ENCODE measurements around the gene MDC1. TPM values are rescaled to one million over a fixed set of nuclear protein-coding genes. Genes with fewer than 3 reads are reported as not detected.
"Not testable (repeated sequence)": the region's sequence is repeated elsewhere in the genome, so short reads cannot be mapped to it uniquely, and the experiment has no call there.

MDC1 gene
- total RNA-seq, 1 experiment from 2014 or later, result 29.1 TPM

DNA sequence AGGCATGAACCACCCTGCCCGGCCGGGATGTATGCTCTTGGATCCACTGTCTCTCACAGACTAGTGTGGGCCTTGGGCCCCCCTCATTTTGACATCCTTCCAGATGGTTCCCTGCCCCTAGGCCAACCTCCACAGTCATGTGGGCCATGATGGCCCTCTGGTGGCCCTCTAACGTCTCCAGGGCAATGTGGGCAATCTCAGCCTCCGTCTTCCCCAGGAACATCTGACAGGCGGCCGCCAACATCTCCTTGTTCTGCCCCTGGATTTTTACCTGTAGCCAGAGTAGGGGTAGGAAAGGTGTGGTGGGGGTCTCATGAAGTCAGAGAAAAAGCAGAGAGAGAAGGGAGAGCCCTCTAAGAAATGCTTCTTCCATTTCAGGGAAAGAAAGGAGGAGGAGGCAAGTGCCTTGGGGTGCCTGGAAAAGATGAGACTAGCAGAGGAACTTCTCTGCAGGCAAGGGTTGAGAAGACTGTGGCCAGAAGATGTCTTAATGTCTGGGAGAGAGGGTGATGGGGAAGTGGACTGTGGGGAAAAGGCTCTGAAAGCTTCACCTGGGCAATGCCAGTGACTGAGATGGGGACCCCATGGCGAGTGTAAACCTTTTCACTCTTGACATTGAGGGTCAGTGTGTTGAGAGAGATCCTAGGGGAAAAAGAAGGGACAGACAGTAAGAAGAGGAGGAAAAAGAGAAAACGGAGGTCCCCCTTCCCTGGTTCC is 24.1 kb upstream of the MDC1 start:
- H3K4me3 ChIP-seq (ENCODE audit: insufficient read depth, low read depth, low read length), result no peak overlapping the region; the same call in 1 of the 2 replicates
- H3K27me3 ChIP-seq (ENCODE audit: control insufficient read depth, insufficient read depth, low read length), result no peaks in the 10 kb centered on the region
- DNase-seq, result no peak
- peaks cover 21% of the 10 kb centered on the region for H3K36me3 ChIP-seq (replicated peaks; ENCODE audit: control insufficient read depth, insufficient read depth, low read length)

DNA sequence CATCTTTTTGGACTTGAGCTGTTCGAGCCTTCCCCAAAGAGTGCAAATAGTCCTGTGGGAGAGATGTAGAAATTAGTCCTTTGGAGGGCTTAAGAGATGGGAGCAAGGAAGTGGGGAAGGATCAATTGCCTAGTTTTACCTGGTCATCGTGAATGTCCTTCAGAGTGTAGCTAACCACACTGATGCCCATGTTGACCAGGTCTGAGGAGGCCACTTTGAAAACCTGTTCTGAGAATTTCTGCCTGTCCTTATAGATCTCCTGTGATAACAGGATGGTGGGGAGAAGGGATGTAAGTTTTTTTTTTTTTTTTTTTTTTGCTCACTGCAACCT is 23.4 kb upstream of the MDC1 start:
- DNase-seq, result no peak
- H3K27me3 ChIP-seq (ENCODE audit: control insufficient read depth, insufficient read depth, low read length), result no peaks in the 10 kb centered on the region
- H3K36me3 ChIP-seq (replicated peaks; ENCODE audit: control insufficient read depth, insufficient read depth, low read length), result peaks cover 26% of the 10 kb centered on the region

DNA sequence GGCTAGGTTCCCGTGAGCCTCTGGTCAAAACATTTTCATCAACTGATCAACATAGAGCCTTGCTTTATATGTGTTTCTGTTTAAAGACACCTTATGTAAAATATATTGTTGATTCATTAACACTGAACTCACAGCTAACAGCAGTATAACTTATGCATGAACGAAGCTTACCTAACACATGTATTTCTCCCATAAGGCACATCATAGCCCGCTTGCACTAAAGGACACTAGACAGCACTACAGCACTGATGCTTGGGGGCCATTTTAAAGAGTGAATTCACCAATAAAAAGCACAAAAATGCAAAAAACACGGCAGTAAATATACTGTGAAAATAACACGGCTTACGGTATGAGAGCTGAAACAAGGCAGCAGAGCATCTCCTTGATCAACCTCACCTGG is 21.5 kb upstream of the MDC1 start:
- no peak for DNase-seq
- H3K27me3 ChIP-seq (ENCODE audit: control insufficient read depth, insufficient read depth, low read length), result no peaks in the 10 kb centered on the region
- no peak overlapping the region for H3K4me3 ChIP-seq (ENCODE audit: insufficient read depth, low read depth, low read length)
- H3K36me3 ChIP-seq (replicated peaks; ENCODE audit: control insufficient read depth, insufficient read depth, low read length), result peaks cover 30% of the 10 kb centered on the region

More for the DNA sequence above, 23.4 kb upstream of the MDC1 start:
- no peak overlapping the region for H3K4me3 ChIP-seq (ENCODE audit: insufficient read depth, low read depth, low read length)

- no peak for DNase-seq
- H3K36me3 ChIP-seq (replicated peaks; ENCODE audit: control insufficient read depth, insufficient read depth, low read length), result peaks cover 27% of the 10 kb centered on the region
- H3K4me3 ChIP-seq (ENCODE audit: insufficient read depth, low read depth, low read length), result no peak overlapping the region
- H3K27me3 ChIP-seq (ENCODE audit: control insufficient read depth, insufficient read depth, low read length), result no peaks in the 10 kb centered on the region
Measured at GRCh38 chr6:30735668-30736314, 18.7 kb upstream of the MDC1 start.

GRCh38 chr6:30732237-30732943 is 15.3 kb upstream of the MDC1 start:
- no peak for DNase-seq

DNA sequence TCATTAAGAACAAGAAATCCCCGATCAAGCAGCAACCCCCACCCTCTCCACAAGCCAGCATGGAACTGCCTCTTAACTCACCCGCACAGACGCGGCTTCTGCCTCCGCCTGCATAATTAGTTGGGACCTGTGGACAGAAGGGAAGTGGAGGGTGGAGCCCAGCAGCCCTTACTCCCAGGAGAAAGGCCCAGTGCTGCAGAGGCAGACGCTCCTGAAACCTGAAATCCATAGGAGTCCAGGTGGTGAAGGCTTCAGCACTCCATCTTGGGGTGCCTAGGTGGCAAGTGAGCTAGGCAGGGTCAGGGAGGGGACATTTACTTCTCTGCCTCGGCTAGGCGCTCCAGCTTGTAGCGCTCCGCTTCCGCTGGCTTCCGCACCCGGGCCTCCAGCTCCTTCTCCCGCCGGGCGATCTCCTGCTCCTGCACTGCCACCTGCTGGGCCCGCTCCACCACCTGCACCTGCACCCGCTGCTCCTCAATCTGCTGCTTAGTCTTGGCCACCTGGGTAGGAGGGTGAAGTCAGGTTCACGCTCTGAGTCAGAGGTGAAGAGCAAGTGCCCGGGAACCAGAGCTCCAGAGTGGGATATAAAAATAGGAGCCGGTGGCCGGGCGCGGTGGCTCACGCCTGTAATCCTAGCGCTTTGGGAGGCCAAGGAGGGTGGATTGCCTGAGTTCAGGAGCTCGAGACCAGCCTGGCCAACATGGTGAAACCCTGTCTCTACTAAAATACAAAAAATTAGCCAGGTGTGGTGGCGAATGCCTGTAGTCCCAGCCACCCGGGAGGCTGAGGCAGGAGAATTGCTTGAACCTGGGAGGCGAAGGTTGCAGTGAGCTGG is 13.7 kb upstream of the MDC1 start:
- peaks cover 26% of the 10 kb centered on the region for H3K36me3 ChIP-seq (replicated peaks; ENCODE audit: control insufficient read depth, insufficient read depth, low read length)
- DNase-seq, result peak; percentile 87
- H3K4me3 ChIP-seq (ENCODE audit: insufficient read depth, low read depth, low read length), result no peak overlapping the region
- no peaks in the 10 kb centered on the region for H3K27me3 ChIP-seq (ENCODE audit: control insufficient read depth, insufficient read depth, low read length)

More at GRCh38 chr6:30732237-30732943, 15.3 kb upstream of the MDC1 start:
- H3K36me3 ChIP-seq (replicated peaks; ENCODE audit: control insufficient read depth, insufficient read depth, low read length), result peaks cover 30% of the 10 kb centered on the region
- no peak overlapping the region for H3K4me3 ChIP-seq (ENCODE audit: insufficient read depth, low read depth, low read length)
- no peaks in the 10 kb centered on the region for H3K27me3 ChIP-seq (ENCODE audit: control insufficient read depth, insufficient read depth, low read length)

- H3K36me3 ChIP-seq (replicated peaks; ENCODE audit: control insufficient read depth, insufficient read depth, low read length), result peaks cover 36% of the 10 kb centered on the region
- H3K27me3 ChIP-seq (ENCODE audit: control insufficient read depth, insufficient read depth, low read length), result no peaks in the 10 kb centered on the region
- no peak overlapping the region for H3K4me3 ChIP-seq (ENCODE audit: insufficient read depth, low read depth, low read length)
- DNase-seq, result peak; percentile 49
Measured at GRCh38 chr6:30727920-30728553, 11.0 kb upstream of the MDC1 start.

GRCh38 chr6:30726506-30727413 is 9.7 kb upstream of the MDC1 start:
- no peak for DNase-seq
- H3K36me3 ChIP-seq (replicated peaks; ENCODE audit: control insufficient read depth, insufficient read depth, low read length), result peaks cover 46% of the 10 kb centered on the region
- no peaks in the 10 kb centered on the region for H3K27me3 ChIP-seq (ENCODE audit: control insufficient read depth, insufficient read depth, low read length)
- no peak overlapping the region for H3K4me3 ChIP-seq (ENCODE audit: insufficient read depth, low read depth, low read length)

DNA sequence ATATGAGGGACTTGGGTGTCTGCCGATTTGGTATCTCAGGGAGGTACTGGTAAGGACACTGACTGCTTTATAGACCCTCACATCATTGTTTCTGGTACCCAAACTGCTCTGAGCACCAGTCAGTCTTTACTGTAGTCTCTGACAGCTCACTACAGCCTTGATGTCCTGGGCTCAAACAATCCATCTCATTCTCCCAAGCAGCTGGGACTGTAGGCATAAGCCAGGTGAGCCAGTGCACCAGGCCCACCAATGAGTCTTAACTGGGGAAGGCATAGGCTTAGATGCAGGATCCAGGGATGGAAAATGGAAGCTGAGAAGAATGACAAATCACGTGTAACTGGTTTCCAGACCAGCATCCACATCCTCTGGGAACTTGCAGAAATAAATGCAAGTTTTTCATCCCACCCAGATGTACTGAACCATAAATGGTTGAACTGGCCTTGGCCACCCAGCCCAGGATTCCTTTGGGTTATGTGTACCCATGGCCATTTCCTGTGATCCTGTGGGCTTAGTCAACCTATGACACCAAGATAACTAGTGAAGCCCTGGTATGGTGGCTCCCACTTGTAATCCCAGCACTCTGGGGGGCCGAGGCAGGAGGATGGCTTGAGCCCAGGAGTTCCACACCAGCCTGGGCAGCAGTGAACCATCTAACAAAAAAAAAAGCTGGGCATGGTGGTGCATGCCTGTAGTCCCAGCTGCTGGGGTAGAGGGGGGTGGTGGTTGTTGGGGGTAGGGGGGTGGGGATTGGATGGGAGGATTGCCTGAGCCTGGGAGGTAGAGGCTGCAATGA is 8.8 kb upstream of the MDC1 start:
- peak; percentile 33 for DNase-seq
- no peak overlapping the region for H3K4me3 ChIP-seq (ENCODE audit: insufficient read depth, low read depth, low read length)
- H3K27me3 ChIP-seq (ENCODE audit: control insufficient read depth, insufficient read depth, low read length), result no peaks in the 10 kb centered on the region
- peaks cover 48% of the 10 kb centered on the region for H3K36me3 ChIP-seq (replicated peaks; ENCODE audit: control insufficient read depth, insufficient read depth, low read length)

DNA sequence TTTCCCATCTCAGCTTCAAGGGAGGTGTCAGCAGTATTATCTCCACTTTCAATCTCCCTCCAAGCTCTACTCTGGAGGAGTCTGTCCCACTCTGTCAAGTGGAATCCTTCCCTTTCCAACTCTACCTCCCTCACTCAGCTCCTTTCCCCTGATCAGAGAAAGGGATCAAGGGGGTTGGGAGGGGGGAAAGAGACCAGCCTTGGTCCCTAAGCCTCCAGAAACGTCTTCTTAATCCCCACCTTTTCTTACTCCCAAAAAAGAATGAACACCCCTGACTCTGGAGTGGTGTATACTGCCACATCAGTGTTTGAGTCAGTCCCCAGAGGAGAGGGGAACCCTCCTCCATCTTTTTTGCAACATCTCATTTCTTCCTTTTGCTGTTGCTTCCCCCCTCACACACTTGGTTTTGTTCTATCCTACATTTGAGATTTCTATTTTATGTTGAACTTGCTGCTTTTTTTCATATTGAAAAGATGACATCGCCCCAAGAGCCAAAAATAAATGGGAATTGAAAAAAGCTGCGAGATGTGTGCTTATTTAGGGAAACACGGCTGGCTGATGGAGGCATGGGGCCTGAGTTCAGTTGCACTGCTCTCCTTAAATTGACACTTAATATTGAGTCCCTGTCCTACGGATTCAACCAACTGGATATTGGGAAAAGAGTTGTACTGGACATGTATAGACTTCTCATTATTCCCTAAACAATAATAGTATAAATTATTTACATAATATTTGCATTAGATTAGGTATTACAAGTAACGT is 8.0 kb upstream of the MDC1 start:
- Histone ChIP-seq H3K27me3 (ENCODE audit: control insufficient read depth, insufficient read depth, low read length) (no peaks in the 10 kb centered on the region), H3K36me3 (replicated peaks; ENCODE audit: control insufficient read depth, insufficient read depth, low read length) (peaks cover 42% of the 10 kb centered on the region), H3K4me3 (ENCODE audit: insufficient read depth, low read depth, low read length) (no peak overlapping the region)
- no peak for DNase-seq

DNA sequence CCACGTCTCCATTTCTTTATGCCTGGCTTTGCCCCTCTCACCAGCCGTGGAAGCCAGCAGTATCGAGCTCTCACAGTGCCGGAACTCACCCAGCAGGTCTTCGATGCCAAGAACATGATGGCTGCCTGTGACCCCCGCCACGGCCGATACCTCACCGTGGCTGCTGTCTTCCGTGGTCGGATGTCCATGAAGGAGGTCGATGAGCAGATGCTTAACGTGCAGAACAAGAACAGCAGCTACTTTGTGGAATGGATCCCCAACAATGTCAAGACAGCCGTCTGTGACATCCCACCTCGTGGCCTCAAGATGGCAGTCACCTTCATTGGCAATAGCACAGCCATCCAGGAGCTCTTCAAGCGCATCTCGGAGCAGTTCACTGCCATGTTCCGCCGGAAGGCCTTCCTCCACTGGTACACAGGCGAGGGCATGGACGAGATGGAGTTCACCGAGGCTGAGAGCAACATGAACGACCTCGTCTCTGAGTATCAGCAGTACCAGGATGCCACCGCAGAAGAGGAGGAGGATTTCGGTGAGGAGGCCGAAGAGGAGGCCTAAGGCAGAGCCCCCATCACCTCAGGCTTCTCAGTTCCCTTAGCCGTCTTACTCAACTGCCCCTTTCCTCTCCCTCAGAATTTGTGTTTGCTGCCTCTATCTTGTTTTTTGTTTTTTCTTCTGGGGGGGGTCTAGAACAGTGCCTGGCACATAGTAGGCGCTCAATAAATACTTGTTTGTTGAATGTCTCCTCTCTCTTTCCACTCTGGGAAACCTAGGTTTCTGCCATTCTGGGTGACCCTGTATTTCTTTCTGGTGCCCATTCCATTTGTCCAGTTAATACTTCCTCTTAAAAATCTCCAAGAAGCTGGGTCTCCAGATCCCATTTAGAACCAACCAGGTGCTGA is 7.0 kb upstream of the MDC1 start:
- H3K4me3 ChIP-seq (ENCODE audit: insufficient read depth, low read depth, low read length); H3K27me3 ChIP-seq (ENCODE audit: control insufficient read depth, insufficient read depth, low read length); DNase-seq: not testable (repeated sequence)
- peaks cover 35% of the 10 kb centered on the region for H3K36me3 ChIP-seq (replicated peaks; ENCODE audit: control insufficient read depth, insufficient read depth, low read length)
